BLaER1 (cell line): ENCODE results near the gene PXDN.

Source experiments
- H3K27ac ChIP-seq: shearing (Covaris generic); formaldehyde crosslinking; 2 replicates; pipeline ENCODE4 v1.8.1; 2022
- H3K27me3 ChIP-seq: shearing (Covaris generic); formaldehyde crosslinking; 2 replicates; pipeline ENCODE4 v1.8.1; 2022
- H3K36me3 ChIP-seq: shearing (Covaris generic); formaldehyde crosslinking; 2 replicates; pipeline ENCODE4 v1.8.1; 2022
- H3K4me1 ChIP-seq: shearing (Covaris generic); formaldehyde crosslinking; 2 replicates; pipeline ENCODE4 v1.8.1; 2022
- H3K4me2 ChIP-seq: shearing (Covaris generic); formaldehyde crosslinking; 2 replicates; pipeline ENCODE4 v1.8.1; 2022
- H3K4me3 ChIP-seq: shearing (Covaris generic); formaldehyde crosslinking; 2 replicates; pipeline ENCODE4 v1.8.1; 2022
- H3K9ac ChIP-seq: shearing (Covaris generic); formaldehyde crosslinking; 2 replicates; pipeline ENCODE4 v1.8.1; 2022
- H3K9me3 ChIP-seq: shearing (Covaris generic); formaldehyde crosslinking; 2 replicates; pipeline ENCODE4 v1.8.1; 2022
- H4K20me1 ChIP-seq: shearing (Covaris generic); formaldehyde crosslinking; 2 replicates; pipeline ENCODE4 v1.8.1; 2022
- Cebpa-rat ChIP-seq: shearing (Covaris generic); IDR thresholded peaks from 2 replicates; pipeline ENCODE4 v1.8.1; 2022

PXDN gene

GRCh38 chr2:1674276-1674675 lies 70.0 kb downstream of the PXDN start:
- Histone ChIP-seq H4K20me1 (peaks cover 98% of the 10 kb centered on the region), H3K36me3 (peaks cover 100% of the 10 kb centered on the region), H3K27ac (no peak overlapping the region)

GRCh38 chr2:1673160-1673944 lies 71.0 kb downstream of the PXDN start:
- Histone ChIP-seq H3K36me3 (peaks cover 98% of the 10 kb centered on the region), H3K4me3 (no peak overlapping the region), H3K27me3 (no peaks in the 10 kb centered on the region), H3K9ac (no peak overlapping the region), H4K20me1 (peaks cover 100% of the 10 kb centered on the region), H3K4me1 (no peaks in the 10 kb centered on the region), H3K4me2 (no peak overlapping the region), H3K9me3 (no peaks in the 10 kb centered on the region), H3K27ac (no peak overlapping the region)
- no peak for TF ChIP-seq Cebpa-rat

More at GRCh38 chr2:1674276-1674675, 70.0 kb downstream of the PXDN start:
- TF ChIP-seq Cebpa-rat, result no peak
- Histone ChIP-seq H3K27me3 (no peaks in the 10 kb centered on the region), H3K4me2 (no peak overlapping the region), H3K9ac (no peak overlapping the region), H3K4me3 (no peak overlapping the region), H3K9me3 (no peaks in the 10 kb centered on the region), H3K4me1 (no peaks in the 10 kb centered on the region)

- H3K36me3 ChIP-seq, result peaks cover 93% of the 10 kb centered on the region
These were observed 71.6 kb downstream of the PXDN start for GRCh38 chr2:1672738-1673137.

GRCh38 chr2:1671916-1672315 lies 72.4 kb downstream of the PXDN start:
- Histone ChIP-seq H3K27ac (no peak overlapping the region), H3K4me3 (no peak overlapping the region), H3K4me2 (no peak overlapping the region), H3K4me1 (no peaks in the 10 kb centered on the region), H3K9me3 (no peaks in the 10 kb centered on the region), H4K20me1 (peaks cover 100% of the 10 kb centered on the region), H3K27me3 (no peaks in the 10 kb centered on the region), H3K36me3 (peaks cover 93% of the 10 kb centered on the region), H3K9ac (no peak overlapping the region)
- no peak for TF ChIP-seq Cebpa-rat

More at GRCh38 chr2:1672738-1673137, 71.6 kb downstream of the PXDN start:
- H3K4me1 ChIP-seq, result no peaks in the 10 kb centered on the region
- H4K20me1 ChIP-seq, result peaks cover 100% of the 10 kb centered on the region
- H3K9me3 ChIP-seq, result no peaks in the 10 kb centered on the region
- no peak overlapping the region for H3K27ac ChIP-seq
- H3K27me3 ChIP-seq, result no peaks in the 10 kb centered on the region
- H3K9ac ChIP-seq, result no peak overlapping the region
- H3K4me3 ChIP-seq, result no peak overlapping the region
- TF ChIP-seq Cebpa-rat, result no peak
- H3K4me2 ChIP-seq, result no peak overlapping the region

- Histone ChIP-seq H4K20me1 (peaks cover 100% of the 10 kb centered on the region), H3K9me3 (no peaks in the 10 kb centered on the region), H3K27me3 (no peaks in the 10 kb centered on the region), H3K27ac (no peak overlapping the region), H3K4me2 (no peak overlapping the region), H3K9ac (no peak overlapping the region), H3K4me3 (no peak overlapping the region), H3K36me3 (peaks cover 92% of the 10 kb centered on the region), H3K4me1 (no peaks in the 10 kb centered on the region)
- no peak for TF ChIP-seq Cebpa-rat
These were observed 73.7 kb downstream of the PXDN start for GRCh38 chr2:1670636-1671035.

- no peak overlapping the region for H3K4me2 ChIP-seq
- H3K9ac ChIP-seq, result no peak overlapping the region
- no peak overlapping the region for H3K27ac ChIP-seq
- H3K27me3 ChIP-seq, result no peaks in the 10 kb centered on the region
- H3K9me3 ChIP-seq, result no peaks in the 10 kb centered on the region
- H3K4me3 ChIP-seq, result no peak overlapping the region
- TF ChIP-seq Cebpa-rat, result no peak
- peaks cover 92% of the 10 kb centered on the region for H3K36me3 ChIP-seq
- no peaks in the 10 kb centered on the region for H3K4me1 ChIP-seq
- H4K20me1 ChIP-seq, result peaks cover 100% of the 10 kb centered on the region
These were observed 78.4 kb downstream of the PXDN start for GRCh38 chr2:1665761-1666505.

GRCh38 chr2:1664698-1665097 lies 79.6 kb downstream of the PXDN start:
- no peaks in the 10 kb centered on the region for H3K27me3 ChIP-seq
- H3K9me3 ChIP-seq, result no peaks in the 10 kb centered on the region
- no peak overlapping the region for H3K9ac ChIP-seq
- H3K4me2 ChIP-seq, result no peak overlapping the region
- H3K4me3 ChIP-seq, result no peak overlapping the region
- H4K20me1 ChIP-seq, result peaks cover 100% of the 10 kb centered on the region
- TF ChIP-seq Cebpa-rat, result no peak
- peaks cover 92% of the 10 kb centered on the region for H3K36me3 ChIP-seq
- H3K4me1 ChIP-seq, result no peaks in the 10 kb centered on the region
- no peak overlapping the region for H3K27ac ChIP-seq

- no peak overlapping the region for H3K27ac ChIP-seq
- no peaks in the 10 kb centered on the region for H3K4me1 ChIP-seq
- no peak overlapping the region for H3K4me2 ChIP-seq
- no peaks in the 10 kb centered on the region for H3K9me3 ChIP-seq
- H3K27me3 ChIP-seq, result no peaks in the 10 kb centered on the region
- H3K9ac ChIP-seq, result no peak overlapping the region
- H3K4me3 ChIP-seq, result no peak overlapping the region
- no peak for TF ChIP-seq Cebpa-rat
- peaks cover 90% of the 10 kb centered on the region for H3K36me3 ChIP-seq
- H4K20me1 ChIP-seq, result peaks cover 98% of the 10 kb centered on the region
These were observed 80.2 kb downstream of the PXDN start for GRCh38 chr2:1664076-1664605.

GRCh38 chr2:1663621-1664020 lies 80.7 kb downstream of the PXDN start:
- Histone ChIP-seq H3K9me3 (no peaks in the 10 kb centered on the region), H3K27me3 (no peaks in the 10 kb centered on the region), H3K4me1 (no peaks in the 10 kb centered on the region), H3K4me2 (no peak overlapping the region), H3K4me3 (no peak overlapping the region), H3K9ac (no peak overlapping the region), H3K27ac (no peak overlapping the region), H3K36me3 (peaks cover 90% of the 10 kb centered on the region), H4K20me1 (peaks cover 98% of the 10 kb centered on the region)
- no peak for TF ChIP-seq Cebpa-rat

- Histone ChIP-seq H3K36me3 (peaks cover 96% of the 10 kb centered on the region), H3K4me1 (no peaks in the 10 kb centered on the region), H3K9me3 (no peaks in the 10 kb centered on the region), H3K4me3 (no peak overlapping the region), H3K4me2 (no peak overlapping the region), H3K9ac (0 out of 2 replicates have a peak overlapping the region, but pooled peaks have one; percentile 15), H3K27me3 (no peaks in the 10 kb centered on the region), H4K20me1 (peaks cover 95% of the 10 kb centered on the region), H3K27ac (no peak overlapping the region)
- TF ChIP-seq Cebpa-rat, result no peak
These were observed 81.6 kb downstream of the PXDN start for GRCh38 chr2:1662606-1663180.
